ENCODE data around the gene DCP1A.

- TF ChIP-seq EZH2 (IDR thresholded peaks at IDR 0.05; ENCODE audit: low read depth, unreplicated experiment) (no peak), CTCF (conservative IDR thresholded peaks at IDR 0.05; ENCODE audit: low read depth in 2 of 2) (no peak), CREB1 (CRISPR knock-in tag; IDR thresholded peaks at IDR 0.05; ENCODE audit: low read depth) (no peak), POLR2AphosphoS5 (IDR thresholded peaks at IDR 0.05; ENCODE audit: low read depth) (no peak), EZH2phosphoT487 (IDR thresholded peaks at IDR 0.05; ENCODE audit: unreplicated experiment) (no peak), REST (IDR thresholded peaks at IDR 0.05; ENCODE audit: unreplicated experiment) (no peak), JUNB (IDR thresholded peaks at IDR 0.05; ENCODE audit: unreplicated experiment) (no peak), STAT1 (IDR thresholded peaks at IDR 0.05; ENCODE audit: unreplicated experiment) (no peak), ZNF462 (CRISPR knock-in tag; IDR thresholded peaks at IDR 0.05) (no peak)
Observed at GRCh38 chr3:53282581-53282980, 64.8 kb downstream of the DCP1A start.

Measured in GM23338 (cell line).